IPS-18c (cell line): ENCODE measurements around the gene ABCD1.

Source experiments
- H3K4me3 ChIP-seq: 2 replicates; pipeline ENCODE4 v1.7.0; 2013; ENCODE audit warnings: low read depth, mild to moderate bottlenecking, low read length, moderate library complexity; ENCODE audit not compliant: insufficient read depth
- H3K9me3 ChIP-seq: one replicate; pipeline ENCODE4 v1.6.1; 2013; ENCODE audit warnings: mild to moderate bottlenecking, low read length, moderate library complexity; ENCODE audit not compliant: control insufficient read depth, insufficient read depth

The ABCD1 gene

GRCh38 chrX:153784325-153784967, 59.8 kb downstream of the ABCD1 start:
- no peak overlapping the region for H3K4me3 ChIP-seq
- peaks cover 19% of the 10 kb centered on the region for H3K9me3 ChIP-seq

DNA sequence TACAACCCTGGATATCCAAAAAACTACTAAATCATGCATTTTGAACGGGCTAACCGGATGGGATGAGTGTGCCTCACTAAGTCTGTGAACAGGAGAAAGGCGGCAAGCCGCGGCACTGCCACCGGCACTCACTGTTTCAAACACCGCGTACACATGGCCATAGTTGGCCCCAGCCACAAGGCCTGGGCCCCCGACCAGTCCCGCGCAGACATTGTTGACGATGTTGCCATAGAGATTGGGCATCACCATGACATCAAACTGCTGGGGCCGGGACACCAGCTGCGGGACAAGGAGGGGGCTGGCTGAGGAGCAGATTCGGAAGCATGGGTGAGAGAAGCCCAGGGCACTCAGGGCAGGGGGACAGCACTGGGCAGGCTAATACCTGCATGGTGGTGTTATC, 62.0 kb downstream of the ABCD1 start:
- peaks cover 13% of the 10 kb centered on the region for H3K9me3 ChIP-seq

DNA sequence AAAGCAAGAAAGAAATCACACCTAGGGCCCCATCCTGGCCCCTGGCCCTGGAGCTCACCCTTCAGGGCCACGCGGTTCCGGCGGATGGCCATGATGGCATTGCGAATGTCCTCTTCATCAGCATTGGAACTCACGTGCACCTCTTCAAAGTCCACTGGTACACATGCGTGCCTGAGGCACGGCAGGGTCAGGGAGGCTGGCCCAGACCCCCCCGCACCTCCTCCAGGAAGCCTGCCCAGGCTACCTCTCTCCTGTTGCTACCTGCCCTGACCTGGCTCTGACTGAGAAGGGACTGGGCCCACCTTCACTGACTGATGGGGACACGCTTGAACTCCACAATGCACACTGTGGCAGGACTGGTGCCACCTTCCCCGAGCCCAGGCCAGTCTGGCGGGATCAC, 65.0 kb downstream of the ABCD1 start:
- H3K4me3 ChIP-seq: no peak overlapping the region
- peaks cover 19% of the 10 kb centered on the region for H3K9me3 ChIP-seq

More for the DNA sequence above, 62.0 kb downstream of the ABCD1 start:
- H3K4me3 ChIP-seq: no peak overlapping the region

DNA sequence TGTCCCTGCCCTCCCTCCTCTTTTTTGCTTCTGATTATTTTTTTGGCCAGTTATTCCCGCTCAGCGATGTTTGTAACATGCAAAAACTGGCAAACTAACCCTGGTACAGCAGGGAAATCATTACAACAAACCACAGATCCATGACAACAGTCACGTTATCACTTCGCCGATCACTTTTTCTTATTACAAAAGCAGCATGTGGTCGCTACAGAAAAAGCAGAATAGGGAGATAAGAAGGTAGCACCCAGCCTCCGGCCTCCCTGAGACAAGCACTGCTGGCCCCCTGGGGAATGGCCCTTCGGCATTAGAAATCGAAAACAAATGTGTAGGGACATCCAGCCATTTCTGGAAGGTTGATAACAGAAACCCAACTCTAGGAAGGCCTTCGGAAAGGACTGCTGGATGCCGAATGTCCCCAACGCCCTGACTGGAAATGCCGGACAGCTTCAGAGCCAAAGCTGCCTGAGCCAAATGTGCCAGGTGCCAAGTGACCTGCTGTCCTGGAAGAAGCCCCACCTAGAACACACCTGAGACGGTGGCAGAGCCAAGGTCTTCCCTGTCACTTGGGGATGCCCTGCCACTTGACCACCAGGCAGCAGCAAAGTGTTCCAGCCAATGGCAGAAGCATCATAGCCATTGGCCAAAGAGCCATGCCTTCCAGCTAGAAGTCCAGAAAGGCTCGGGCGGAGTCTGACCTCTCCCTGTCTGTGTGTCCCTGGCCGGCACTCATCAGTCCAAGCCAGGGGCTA, 66.6 kb downstream of the ABCD1 start:
- Histone ChIP-seq H3K4me3 (no peak overlapping the region), H3K9me3 (peaks cover 22% of the 10 kb centered on the region)

DNA sequence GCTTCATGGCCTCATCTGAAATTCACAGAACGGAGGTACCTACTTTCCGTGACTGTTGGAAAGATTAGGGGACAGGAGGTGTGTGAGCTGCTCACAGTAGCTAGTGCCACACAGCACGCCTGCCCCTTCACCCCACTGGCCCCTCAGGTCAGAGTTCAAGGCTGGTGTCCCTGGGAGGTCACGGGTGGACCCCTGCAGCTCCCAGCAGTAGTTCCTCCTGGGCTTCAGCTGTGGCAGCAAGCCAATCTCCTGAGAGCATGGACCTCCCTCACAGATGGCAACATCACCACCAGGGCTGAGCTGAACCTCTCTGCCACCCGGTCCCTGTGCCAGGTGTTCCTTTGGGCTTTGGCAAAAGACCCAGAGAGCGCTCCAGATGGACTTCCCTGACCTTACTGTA, 67.7 kb downstream of the ABCD1 start:
- Histone ChIP-seq H3K9me3 (peaks cover 18% of the 10 kb centered on the region), H3K4me3 (no peak overlapping the region)

DNA sequence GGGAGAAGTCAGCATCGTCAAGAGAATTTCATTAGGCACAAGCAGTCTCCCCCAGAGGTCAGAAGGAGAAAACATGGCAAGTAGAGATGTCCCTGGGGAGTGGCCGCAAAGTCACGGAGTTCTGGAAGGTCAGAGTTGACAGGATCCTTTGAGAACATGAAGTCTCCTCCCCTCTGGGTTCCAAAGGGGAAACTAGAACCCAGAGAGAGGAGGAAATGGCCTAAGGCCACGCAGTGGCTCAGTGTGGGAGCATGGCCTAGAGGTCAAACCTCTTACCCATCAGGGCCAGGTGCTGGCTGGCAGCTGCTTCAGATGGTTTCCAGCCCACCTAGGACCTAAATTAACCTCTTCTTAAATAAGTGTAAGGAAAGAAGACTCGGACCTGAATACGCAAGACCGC, 68.6 kb downstream of the ABCD1 start:
- peaks cover 16% of the 10 kb centered on the region for H3K9me3 ChIP-seq

More for the DNA sequence above, 68.6 kb downstream of the ABCD1 start:
- H3K4me3 ChIP-seq: peak overlapping the region; percentile 85
